Lower leg skin (tissue), 3 donors: Measurements from ENCODE around the gene MYH15.

Experiments
- CTCF ChIP-seq, 3 donors: fragments of 450-650 bp; IDR thresholded peaks; one replicate each; pipeline ENCODE4 v1.5.1; 2016; ENCODE audit warnings: antibody characterized with exemption in 3 of 3, mild to moderate bottlenecking in 3 of 3, moderate library complexity in 2 of 3
- POLR2A ChIP-seq, 2 donors: fragments of 450-650 bp; IDR thresholded peaks; one replicate each; pipeline ENCODE4 v1.6.1; 2016 to 2017; ENCODE audit warnings: antibody characterized with exemption in 2 of 2, mild to moderate bottlenecking in 1 of 2, moderate library complexity in 1 of 2

- no peak for TF ChIP-seq POLR2A (IDR thresholded peaks at IDR 0.05)
- no peak for TF ChIP-seq CTCF (IDR thresholded peaks at IDR 0.05)
Observed at GRCh38 chr3:108500728-108501127, 9.7 kb downstream of the MYH15 start.
